IgD-negative memory B cell (primary cell): Measurements from ENCODE around the gene MTG2. TPM values are rescaled to one million over a fixed set of nuclear protein-coding genes. Genes with fewer than 3 reads are reported as not detected.

Experiments
- H3K27ac Mint-ChIP-seq, 3 donors: one replicate each; pipeline ENCODE4 v1.8.0; 2020 to 2022; ENCODE audit warnings: mild to moderate bottlenecking in 3 of 3, mixed read lengths in 3 of 3, moderate library complexity in 1 of 3
- H3K27me3 Mint-ChIP-seq: one replicate; pipeline ENCODE4 v1.8.0; 2021; ENCODE audit warnings: mixed read lengths
- H3K36me3 Mint-ChIP-seq: one replicate; pipeline ENCODE4 v1.8.0; 2020; ENCODE audit warnings: mild to moderate bottlenecking, mixed read lengths
- H3K4me1 Mint-ChIP-seq, 3 donors: one replicate each; pipeline ENCODE4 v1.8.0; 2020 to 2022; ENCODE audit warnings: mixed read lengths in 3 of 3, mild to moderate bottlenecking in 1 of 3
- H3K4me3 Mint-ChIP-seq, 4 donors: one replicate each; pipeline ENCODE4 v1.8.0; 2020 to 2022; ENCODE audit warnings: mild to moderate bottlenecking in 4 of 4, mixed read lengths in 4 of 4, moderate library complexity in 3 of 4
- H3K9me3 Mint-ChIP-seq, 3 donors: one replicate each; pipeline ENCODE4 v1.8.0; 2020 to 2021; ENCODE audit warnings: mixed read lengths in 3 of 3, mild to moderate bottlenecking in 1 of 3
- polyA plus RNA-seq: library from polyadenylated mRNA; unstranded; fragments of 300-500 nt; fragmentation: Illumina TruSeq; gene quantifications from one replicate; pipeline ENCODE4 v1.2.3, GENCODE V29; 2021

Gene MTG2
- polyA plus RNA-seq, 1 donor from 2014 or later = 26.2 TPM

DNA sequence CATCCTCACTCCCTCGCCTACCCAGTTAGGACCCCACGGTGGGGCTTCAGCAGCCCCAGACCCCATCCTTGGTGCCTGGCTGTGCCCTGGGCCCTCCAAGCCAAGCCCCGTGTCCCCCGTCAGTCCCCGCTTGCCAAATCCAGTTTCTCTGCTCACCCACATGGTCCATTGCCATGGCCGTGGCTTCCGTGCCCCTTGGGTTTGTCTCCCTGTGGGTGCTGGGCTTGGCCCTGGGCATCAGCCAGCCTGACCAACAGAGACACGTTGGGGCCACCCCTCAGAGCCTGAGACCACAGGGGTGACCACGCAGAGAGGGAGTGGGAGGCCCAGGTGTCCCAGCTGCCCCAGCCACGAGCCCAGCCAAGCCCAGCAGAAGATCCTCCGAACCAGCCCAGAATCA is 31.6 kb upstream of the MTG2 start:
- H3K36me3 Mint-ChIP-seq = peaks cover 18% of the 10 kb centered on the region
- H3K4me3 Mint-ChIP-seq = no peak overlapping the region
- no peak overlapping the region for H3K27ac Mint-ChIP-seq
- peaks cover 5 to 10% (median 9%) of the 10 kb centered on the region in 3 donors for H3K4me1 Mint-ChIP-seq
- H3K9me3 Mint-ChIP-seq = peaks cover 0 to 4% (median 3%) of the 10 kb centered on the region in 3 donors
- no peaks in the 10 kb centered on the region for H3K27me3 Mint-ChIP-seq

DNA sequence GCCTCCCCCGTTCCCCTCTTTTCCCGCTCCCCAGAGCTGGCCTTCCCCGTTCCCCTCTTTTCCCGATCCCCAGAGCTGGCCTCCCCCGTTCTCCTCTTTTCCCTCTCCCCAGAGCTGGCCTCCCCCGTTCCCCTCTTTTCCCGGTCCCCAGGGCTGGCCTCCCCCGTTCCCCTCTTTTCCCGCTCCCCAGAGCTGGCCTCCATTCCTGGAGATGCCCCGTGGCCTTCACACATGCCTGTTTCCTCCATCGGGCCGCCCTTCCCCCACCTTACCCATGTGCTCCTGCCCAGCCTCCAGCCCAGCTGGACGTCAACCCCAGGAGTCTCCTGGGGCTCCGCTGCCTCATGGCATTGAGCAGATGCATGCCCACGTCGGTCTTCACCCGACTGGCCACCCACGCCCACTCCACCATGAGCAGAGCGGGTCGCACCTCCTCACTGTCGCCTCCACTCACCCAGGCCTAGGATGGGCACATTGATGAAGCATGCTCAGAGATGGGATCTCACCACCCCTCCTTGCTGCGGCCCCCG is 30.9 kb upstream of the MTG2 start:
- Mint-ChIP-seq H3K4me1 (peaks cover 5 to 11% (median 9%) of the 10 kb centered on the region in 3 donors), H3K27ac (peak overlapping the region in 1 of 3 donors; percentile 68), H3K9me3 (peaks cover 0 to 4% (median 3%) of the 10 kb centered on the region in 3 donors), H3K4me3 (no peak overlapping the region), H3K27me3 (no peaks in the 10 kb centered on the region), H3K36me3 (peaks cover 18% of the 10 kb centered on the region)

DNA sequence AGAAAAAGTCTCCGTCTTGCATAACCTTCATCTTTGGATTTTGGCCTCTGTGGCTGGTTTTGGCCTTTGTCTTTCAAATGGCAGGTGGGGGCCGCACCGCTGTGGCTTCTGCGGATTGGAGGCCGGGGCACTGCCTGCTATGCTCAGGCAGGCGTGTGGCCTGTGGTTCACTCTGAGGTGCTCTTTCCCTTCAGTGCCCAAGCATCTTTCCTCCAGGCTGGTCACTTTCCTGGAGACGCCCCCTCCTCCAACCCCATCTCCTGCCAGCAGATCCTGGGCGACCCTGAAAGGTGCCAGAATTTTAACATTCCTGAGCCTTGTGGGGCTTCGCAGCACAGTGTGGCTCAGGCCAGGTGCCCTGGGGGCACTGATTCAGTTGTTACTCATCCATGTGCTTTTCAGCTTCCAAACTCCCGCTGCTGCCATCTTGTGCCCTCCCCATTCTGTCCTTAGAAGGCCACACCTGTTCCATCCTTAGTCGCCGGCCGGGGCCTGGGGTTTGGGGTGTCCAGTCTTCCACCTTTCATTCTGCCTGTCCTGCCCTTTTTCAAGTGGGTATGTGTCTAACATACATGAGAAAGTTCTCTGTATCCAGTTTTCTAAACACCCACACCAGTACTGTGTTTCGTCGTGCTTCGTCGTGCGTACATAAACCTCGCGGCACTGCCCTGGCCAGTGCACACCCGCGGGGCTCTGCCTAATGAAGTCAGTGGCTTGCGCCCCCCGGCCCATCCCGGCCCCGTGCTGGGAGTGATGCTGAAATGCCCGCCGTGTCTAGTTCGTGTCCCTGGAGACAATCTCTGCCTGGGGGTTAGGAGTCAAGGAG is 27.2 kb upstream of the MTG2 start:
- Mint-ChIP-seq H3K9me3 (peaks cover 0 to 4% (median 3%) of the 10 kb centered on the region in 3 donors), H3K27me3 (no peaks in the 10 kb centered on the region), H3K36me3 (peaks cover 19% of the 10 kb centered on the region), H3K27ac (peak overlapping the region in 1 of 3 donors; percentile 87), H3K4me1 (peaks cover 0 to 11% (median 4%) of the 10 kb centered on the region in 3 donors), H3K4me3 (peak overlapping the region in 1 of 4 donors; percentile 17)

DNA sequence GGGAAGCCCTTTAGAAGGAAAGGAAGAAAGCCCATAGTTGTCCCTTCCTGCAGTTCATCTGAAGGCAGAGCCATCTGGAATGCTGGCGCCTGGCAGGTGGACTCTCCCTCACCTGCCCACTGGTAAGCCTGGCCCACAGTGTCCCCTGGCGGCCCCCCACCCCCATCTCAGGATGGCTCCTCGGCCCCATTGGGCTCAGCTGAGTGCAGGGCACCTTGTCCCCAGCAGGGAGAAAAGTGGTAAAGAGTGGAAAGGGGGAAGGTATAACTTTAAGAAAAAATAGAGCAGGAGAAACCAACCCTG is 26.6 kb upstream of the MTG2 start:
- Mint-ChIP-seq H3K4me3 (no peak overlapping the region), H3K36me3 (peaks cover 20% of the 10 kb centered on the region), H3K27me3 (no peaks in the 10 kb centered on the region), H3K4me1 (peaks cover 0 to 11% (median 4%) of the 10 kb centered on the region in 3 donors), H3K27ac (no peak overlapping the region), H3K9me3 (peaks cover 0 to 4% (median 3%) of the 10 kb centered on the region in 3 donors)

DNA sequence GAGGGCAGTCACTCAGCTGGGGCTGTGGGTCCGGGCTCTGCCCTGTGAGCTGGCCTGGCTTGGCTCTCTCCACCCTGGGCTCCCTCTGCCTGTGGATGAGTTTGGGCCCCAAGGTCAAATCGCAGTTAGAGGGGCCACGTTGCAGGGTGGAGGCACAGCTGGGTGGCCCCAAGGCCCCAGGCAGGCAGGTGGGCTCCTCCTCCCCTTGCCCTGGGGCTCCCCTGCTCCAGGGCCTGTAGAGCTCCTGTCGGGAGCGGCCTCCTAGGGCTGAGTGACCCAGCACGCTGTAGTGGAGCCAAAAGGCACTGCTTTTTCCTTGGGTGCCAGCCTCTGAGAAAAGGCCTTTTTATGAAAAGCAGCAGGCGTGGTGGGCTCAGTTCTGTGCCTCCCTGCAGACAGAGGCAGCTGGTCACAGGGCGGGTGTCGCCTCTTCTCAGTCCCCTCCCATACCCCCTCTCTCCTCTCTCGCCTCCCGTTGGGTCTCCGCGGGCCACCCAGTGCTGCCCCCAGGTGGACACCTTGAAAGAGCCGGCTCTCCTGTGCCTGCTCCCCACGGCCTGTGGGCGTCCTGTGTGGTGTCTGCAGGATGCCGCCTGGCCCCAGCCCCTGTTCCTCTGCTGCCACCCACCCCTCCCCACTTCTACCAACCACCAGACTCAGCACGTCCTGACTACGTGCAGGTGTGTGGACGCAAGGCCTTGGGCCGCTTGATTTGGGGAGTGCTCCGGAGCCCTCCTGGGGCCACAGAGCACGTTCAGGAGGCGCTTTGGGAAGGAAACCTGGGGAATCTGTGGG is 26.0 kb upstream of the MTG2 start:
- Mint-ChIP-seq H3K36me3 (peaks cover 20% of the 10 kb centered on the region), H3K4me3 (no peak overlapping the region), H3K4me1 (peaks cover 0 to 11% (median 4%) of the 10 kb centered on the region in 3 donors), H3K27me3 (no peaks in the 10 kb centered on the region), H3K9me3 (peaks cover 0 to 4% (median 3%) of the 10 kb centered on the region in 3 donors), H3K27ac (no peak overlapping the region)

DNA sequence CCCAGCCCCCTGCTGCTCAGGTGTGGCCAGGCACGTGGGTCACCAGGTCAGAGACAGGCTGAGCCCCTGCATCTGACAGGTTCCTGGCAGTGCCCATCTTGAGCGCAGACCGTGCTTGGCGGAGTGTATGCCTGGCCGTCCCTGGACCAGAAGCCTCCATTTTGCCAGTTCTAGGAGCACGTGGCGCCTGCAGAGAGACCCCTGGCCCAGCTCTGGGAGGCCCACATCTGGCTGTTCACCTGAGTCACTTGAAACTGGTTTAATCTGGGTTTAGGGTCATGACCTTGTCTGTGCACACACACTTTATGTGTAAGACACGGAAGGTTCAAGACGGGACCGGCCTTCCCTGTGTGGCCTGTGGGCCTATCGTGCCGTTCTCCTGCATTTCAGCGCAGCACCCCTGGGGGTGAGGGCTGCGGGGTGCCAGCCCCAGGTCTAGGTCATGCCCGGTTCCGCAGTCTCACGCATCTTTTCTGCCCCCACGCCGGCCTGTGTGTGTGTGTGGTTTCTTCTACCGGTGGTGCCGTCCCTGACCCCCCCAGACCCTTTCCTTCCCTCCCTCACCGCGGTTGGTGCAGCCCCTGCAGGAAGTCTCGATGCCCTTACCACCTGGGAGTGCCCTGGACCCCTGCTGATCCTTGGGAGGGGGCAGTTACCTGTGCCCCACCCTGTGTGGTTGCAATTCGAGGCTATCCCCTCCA is 25.3 kb upstream of the MTG2 start:
- H3K36me3 Mint-ChIP-seq = peaks cover 20% of the 10 kb centered on the region
- H3K4me1 Mint-ChIP-seq = peaks cover 0 to 11% (median 4%) of the 10 kb centered on the region in 3 donors
- no peak overlapping the region for H3K27ac Mint-ChIP-seq
- H3K4me3 Mint-ChIP-seq = no peak overlapping the region
- no peaks in the 10 kb centered on the region for H3K27me3 Mint-ChIP-seq
- H3K9me3 Mint-ChIP-seq = peaks cover 0 to 4% (median 3%) of the 10 kb centered on the region in 3 donors

DNA sequence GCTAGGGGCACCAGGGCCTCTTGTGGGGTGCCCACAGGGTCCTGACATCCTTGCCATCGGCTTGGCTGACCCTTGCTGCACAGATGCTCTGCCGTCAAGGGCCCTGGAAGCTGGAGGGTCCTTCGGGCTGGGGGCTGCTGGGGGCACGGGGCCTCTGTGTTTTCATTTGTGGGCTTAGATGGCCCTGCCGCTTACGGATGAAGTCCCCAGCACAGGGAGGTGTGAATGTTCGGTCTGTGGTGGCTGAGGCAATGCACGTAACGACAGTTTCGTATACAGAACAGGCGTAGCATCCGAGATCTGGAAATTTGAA is 24.8 kb upstream of the MTG2 start:
- H3K9me3 Mint-ChIP-seq = no peaks in the 10 kb centered on the region
- peaks cover 18% of the 10 kb centered on the region for H3K36me3 Mint-ChIP-seq
- H3K4me3 Mint-ChIP-seq = no peak overlapping the region
- peaks cover 0 to 11% (median 0%) of the 10 kb centered on the region in 3 donors for H3K4me1 Mint-ChIP-seq
- H3K27me3 Mint-ChIP-seq = no peaks in the 10 kb centered on the region
- H3K27ac Mint-ChIP-seq = no peak overlapping the region

DNA sequence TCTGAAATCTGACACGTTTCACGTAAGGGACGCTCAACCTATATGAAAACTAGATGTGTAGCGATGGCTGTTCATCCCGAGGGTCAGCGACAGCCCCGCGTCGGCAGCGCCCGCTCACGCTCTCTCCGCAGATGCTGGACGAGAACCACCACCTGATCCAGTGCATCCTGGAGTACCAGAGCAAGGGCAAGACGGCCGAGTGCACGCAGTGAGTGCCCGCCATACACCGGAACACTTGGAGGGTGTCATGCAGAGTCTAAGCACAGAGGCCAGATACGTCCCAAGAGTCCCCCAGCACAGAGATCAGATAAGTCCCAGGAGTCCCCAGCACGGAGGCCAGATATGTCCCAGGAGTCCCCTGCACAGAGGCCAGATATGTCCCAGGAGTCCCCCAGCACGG is 24.3 kb upstream of the MTG2 start:
- H3K9me3 Mint-ChIP-seq = no peaks in the 10 kb centered on the region
- H3K4me1 Mint-ChIP-seq = peaks cover 0 to 10% (median 0%) of the 10 kb centered on the region in 3 donors
- no peaks in the 10 kb centered on the region for H3K27me3 Mint-ChIP-seq
- H3K27ac Mint-ChIP-seq = no peak overlapping the region
- H3K36me3 Mint-ChIP-seq = peaks cover 17% of the 10 kb centered on the region
- no peak overlapping the region for H3K4me3 Mint-ChIP-seq

DNA sequence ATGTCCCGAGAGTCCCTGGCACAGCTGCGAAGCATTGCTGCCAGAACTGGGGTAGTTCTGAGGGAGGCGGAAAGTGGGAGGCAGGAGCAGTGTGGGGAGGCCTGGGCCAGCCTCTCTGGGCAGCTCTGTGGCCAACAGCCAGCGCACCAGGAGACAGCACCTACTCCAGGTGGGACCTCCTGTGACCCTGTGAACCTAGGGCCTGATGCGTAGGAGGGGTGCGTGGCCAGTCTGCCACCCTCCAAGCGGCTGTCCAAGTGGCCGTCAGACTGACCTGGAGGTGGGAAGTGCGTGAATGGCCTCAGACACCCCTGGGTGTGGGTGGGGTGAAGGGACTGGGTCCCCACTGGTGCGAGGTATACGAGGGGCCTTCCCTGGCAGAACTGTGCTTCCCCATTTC is 23.8 kb upstream of the MTG2 start:
- Mint-ChIP-seq H3K27ac (no peak overlapping the region), H3K4me3 (no peak overlapping the region), H3K36me3 (peaks cover 12% of the 10 kb centered on the region), H3K4me1 (peaks cover 0 to 7% (median 0%) of the 10 kb centered on the region in 3 donors), H3K9me3 (no peaks in the 10 kb centered on the region), H3K27me3 (no peaks in the 10 kb centered on the region)

DNA sequence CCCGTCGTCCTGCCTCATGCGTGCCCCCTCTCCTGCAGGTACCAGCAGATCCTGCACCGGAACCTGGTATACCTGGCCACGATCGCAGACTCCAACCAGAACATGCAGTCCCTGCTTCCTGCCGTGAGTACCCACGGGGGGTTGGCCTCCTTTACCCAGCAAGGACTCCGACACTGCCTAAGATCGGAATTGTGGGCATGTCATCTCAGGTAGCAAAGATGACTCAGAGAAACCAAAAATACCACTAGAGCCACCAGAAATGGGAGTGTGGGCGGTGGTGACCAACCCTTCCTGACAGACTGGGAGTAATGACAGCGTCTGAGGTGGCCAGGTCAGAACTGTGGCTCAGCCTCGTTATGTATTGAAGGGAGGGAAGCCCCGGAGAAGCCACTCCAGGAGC is 23.0 kb upstream of the MTG2 start:
- Mint-ChIP-seq H3K9me3 (no peaks in the 10 kb centered on the region), H3K4me3 (peak overlapping the region in 1 of 4 donors; percentile 32), H3K27me3 (no peaks in the 10 kb centered on the region), H3K4me1 (peaks cover 0 to 4% (median 0%) of the 10 kb centered on the region in 3 donors), H3K36me3 (peaks cover 6% of the 10 kb centered on the region), H3K27ac (no peak overlapping the region)

DNA sequence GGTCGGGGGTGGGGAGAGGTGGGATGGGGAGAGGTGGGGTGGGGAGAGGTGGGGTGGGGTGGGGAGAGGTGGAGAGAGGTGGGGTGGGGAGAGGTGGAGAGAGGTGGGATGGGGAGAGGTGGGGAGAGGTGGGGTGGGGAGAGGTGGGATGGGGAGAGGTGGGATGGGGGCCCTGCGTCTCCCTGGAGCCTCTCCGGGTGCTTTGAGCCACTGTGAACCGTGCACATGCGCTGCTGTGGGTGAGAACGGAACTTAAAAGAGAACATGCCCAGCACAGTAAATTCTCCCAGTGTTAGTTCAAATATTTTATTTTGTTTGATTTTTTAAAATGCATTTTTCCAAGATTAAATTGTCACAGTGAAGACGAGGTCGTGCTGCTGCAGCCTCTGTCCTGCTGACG is 22.6 kb upstream of the MTG2 start:
- Mint-ChIP-seq H3K4me1 (peaks cover 0 to 4% (median 0%) of the 10 kb centered on the region in 3 donors), H3K9me3 (no peaks in the 10 kb centered on the region), H3K4me3 (no peak overlapping the region), H3K27ac (no peak overlapping the region), H3K36me3 (peaks cover 4% of the 10 kb centered on the region), H3K27me3 (no peaks in the 10 kb centered on the region)

DNA sequence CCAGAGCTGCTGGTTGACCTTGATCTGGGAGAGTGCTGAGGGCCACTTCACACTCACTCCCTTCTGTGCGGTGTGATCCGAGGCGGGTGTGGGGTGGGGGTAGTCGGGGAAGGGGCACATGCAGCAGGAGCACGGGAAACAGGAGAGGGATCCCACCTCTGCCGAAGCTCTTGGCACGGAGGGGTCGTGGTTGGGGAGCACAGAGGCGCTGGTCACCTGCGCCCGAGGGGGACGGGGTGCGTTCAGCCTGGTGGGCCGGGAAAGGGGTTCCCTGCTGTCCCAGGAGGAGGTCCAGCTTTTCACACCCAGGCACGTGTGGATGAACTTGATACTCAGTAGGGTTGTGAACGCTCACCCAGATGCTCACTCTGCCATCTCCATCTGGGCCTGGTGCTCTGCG is 22.0 kb upstream of the MTG2 start:
- Mint-ChIP-seq H3K36me3 (peaks cover 3% of the 10 kb centered on the region), H3K4me1 (peaks cover 0 to 2% (median 0%) of the 10 kb centered on the region in 3 donors), H3K27ac (no peak overlapping the region), H3K9me3 (no peaks in the 10 kb centered on the region), H3K27me3 (no peaks in the 10 kb centered on the region), H3K4me3 (no peak overlapping the region)

DNA sequence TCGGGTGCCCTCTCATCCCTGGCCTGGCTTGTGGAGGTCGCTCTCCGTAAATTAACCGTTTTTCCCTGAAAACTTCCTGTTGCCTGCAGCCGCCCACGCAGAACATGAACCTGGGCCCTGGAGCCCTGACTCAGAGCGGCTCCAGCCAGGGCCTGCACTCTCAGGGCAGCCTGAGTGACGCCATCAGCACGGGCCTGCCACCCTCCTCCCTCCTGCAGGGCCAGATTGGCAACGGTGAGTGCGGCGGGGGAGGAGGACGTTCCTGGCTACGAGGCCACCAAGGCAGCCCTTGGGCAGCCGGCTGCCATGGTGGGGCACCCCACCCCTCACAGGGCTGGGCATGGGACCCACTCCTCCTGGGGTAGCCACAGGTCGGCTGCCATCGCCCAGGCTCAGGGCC is 21.5 kb upstream of the MTG2 start:
- no peak overlapping the region for H3K4me3 Mint-ChIP-seq
- no peaks in the 10 kb centered on the region for H3K9me3 Mint-ChIP-seq
- peaks cover 0 to 2% (median 0%) of the 10 kb centered on the region in 3 donors for H3K4me1 Mint-ChIP-seq
- no peak overlapping the region for H3K27ac Mint-ChIP-seq
- peaks cover 3% of the 10 kb centered on the region for H3K36me3 Mint-ChIP-seq
- no peaks in the 10 kb centered on the region for H3K27me3 Mint-ChIP-seq

DNA sequence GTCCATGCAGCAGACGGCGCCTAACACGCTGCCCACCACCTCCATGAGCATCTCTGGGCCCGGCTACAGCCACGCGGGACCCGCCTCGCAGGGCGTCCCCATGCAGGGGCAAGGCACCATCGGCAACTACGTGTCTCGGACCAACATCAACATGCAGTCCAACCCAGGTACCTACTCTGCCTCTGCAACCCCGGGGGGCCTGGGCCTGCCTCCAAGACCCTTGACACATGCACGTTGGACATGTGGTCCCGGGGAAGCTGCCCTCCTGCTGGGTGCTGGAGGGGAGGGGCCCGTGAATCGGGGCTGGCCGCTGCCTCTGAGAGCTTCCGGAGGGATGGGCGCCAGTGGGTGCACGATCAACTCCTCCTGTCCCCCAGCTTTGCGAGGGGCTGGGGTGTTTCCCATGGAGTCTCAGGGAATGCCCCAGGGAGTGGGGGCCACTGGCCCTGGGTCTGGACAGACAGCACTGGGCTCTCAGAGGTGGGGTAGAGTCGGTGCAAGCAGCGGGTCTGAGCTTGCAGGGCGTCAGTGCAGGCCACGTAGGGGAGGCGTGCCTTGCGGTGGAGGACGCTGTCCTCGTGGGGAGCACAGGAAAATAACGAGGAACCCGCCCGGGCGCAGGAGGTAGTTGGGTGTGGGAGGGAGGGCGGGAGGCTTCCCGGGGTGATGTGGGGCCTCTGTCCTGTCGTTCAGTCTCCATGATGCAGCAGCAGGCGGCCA is 19.9 kb upstream of the MTG2 start:
- Mint-ChIP-seq H3K9me3 (no peaks in the 10 kb centered on the region), H3K4me3 (no peak overlapping the region), H3K4me1 (no peaks in the 10 kb centered on the region), H3K27me3 (no peaks in the 10 kb centered on the region), H3K27ac (no peak overlapping the region), H3K36me3 (peaks cover 3% of the 10 kb centered on the region)
